Activated CD8-positive, alpha-beta T cell treated with anti-CD3 and anti-CD28 coated beads for 36 hours (primary cell): ENCODE data around the gene ITGB5. TPM values are rescaled to one million over a fixed set of nuclear protein-coding genes. Genes with fewer than 3 reads are reported as not detected.

Experiments
- ATAC-seq: fragments of 200-7000 bp; cut with Tn5 transposase; one replicate; pipeline ENCODE4 v1.10.0; 2021; ENCODE audit warnings: mild to moderate bottlenecking, moderate library complexity
- CTCF ChIA-PET: fragments of 350-600 bp; sonication (Branson Sonifier 250); formaldehyde crosslinking; loops from one replicate; lab custom pipeline; 2021; ENCODE audit warnings: antibody characterized with exemption; lab: Charles Lee
- POLR2A ChIA-PET: fragments of 350-600 bp; sonication (Branson Sonifier 250); formaldehyde crosslinking; loops from one replicate; lab custom pipeline; 2021; ENCODE audit warnings: antibody characterized with exemption; lab: Charles Lee
- DNase-seq: peaks from one replicate; pipeline ENCODE4 v3.0.0-alpha.2; 2020
- H3K27ac Mint-ChIP-seq: one replicate; pipeline ENCODE4 v1.8.0; 2021; ENCODE audit warnings: mild to moderate bottlenecking, mixed read lengths
- H3K27me3 Mint-ChIP-seq: one replicate; pipeline ENCODE4 v1.8.0; 2021; ENCODE audit warnings: mixed read lengths
- H3K36me3 Mint-ChIP-seq: one replicate; pipeline ENCODE4 v1.8.0; 2021; ENCODE audit warnings: low read depth, mixed read lengths
- H3K4me1 Mint-ChIP-seq: one replicate; pipeline ENCODE4 v1.8.0; 2021; ENCODE audit warnings: low read depth, mixed read lengths
- H3K4me3 Mint-ChIP-seq: one replicate; pipeline ENCODE4 v1.8.0; 2021; ENCODE audit warnings: mild to moderate bottlenecking, moderate library complexity, mixed read lengths
- H3K9me3 Mint-ChIP-seq: one replicate; pipeline ENCODE4 v1.8.0; 2021; ENCODE audit warnings: mixed read lengths
- intact Hi-C: fragments of 100-400 bp; cut with micrococcal nuclease; formaldehyde crosslinking; loops from one replicate; pipeline ENCODE4 v1.10.0; 2022
- total RNA-seq, 2 experiments: library from RNA; stranded (reverse); gene quantifications; one replicate each; pipeline ENCODE4 v1.2.3, GENCODE V29; 2021
- TF ChIP-seq, protein P1 (sequence below): fragments of 200-600 bp; IDR thresholded peaks from one replicate; pipeline ENCODE4 v1.8.0; 2022; ENCODE audit warnings: antibody characterized with exemption, mild to moderate bottlenecking

Gene ITGB5
- total RNA-seq, 2 experiments from 2014 or later, result 0.41 to 1.1 TPM

DNA sequence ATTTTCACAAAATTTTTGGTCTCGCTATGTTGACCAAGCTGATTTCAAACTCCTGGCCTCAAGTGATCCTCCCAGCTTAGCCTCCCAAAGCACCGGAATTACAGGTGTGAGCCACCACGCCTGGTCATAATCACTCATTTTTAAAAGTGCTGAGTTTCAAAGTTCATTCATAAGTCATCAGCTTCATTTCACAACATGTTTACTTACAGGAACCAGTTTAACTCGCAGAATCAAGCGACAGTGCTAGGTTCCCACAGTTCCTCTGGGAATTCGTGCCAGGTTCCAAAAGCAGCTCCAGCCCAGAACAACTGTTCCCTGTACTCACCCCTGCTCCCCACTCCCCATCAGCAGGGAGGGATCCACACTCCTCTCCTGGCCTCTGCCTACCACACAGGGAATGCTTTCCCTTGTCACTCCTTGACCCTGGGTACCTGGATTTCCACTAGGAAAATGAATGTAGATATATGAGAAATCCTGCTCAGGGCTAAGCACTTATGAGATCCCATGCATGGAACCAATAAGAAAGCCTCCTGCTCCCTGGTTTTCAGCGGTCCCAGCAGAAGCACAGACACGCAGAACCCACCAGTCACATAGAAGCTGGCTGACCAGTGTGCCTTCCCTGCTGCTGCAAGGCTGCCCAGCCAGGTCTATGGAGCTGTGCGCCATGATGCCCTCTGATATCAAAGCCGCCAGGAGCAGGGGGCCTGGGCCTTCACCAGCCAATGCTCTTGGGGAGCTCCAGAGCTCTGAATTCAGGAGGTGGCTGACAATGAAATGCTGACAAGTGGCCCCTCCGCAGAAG, 72.3 kb downstream of the ITGB5 start:
- TF ChIP-seq, protein P1, sequence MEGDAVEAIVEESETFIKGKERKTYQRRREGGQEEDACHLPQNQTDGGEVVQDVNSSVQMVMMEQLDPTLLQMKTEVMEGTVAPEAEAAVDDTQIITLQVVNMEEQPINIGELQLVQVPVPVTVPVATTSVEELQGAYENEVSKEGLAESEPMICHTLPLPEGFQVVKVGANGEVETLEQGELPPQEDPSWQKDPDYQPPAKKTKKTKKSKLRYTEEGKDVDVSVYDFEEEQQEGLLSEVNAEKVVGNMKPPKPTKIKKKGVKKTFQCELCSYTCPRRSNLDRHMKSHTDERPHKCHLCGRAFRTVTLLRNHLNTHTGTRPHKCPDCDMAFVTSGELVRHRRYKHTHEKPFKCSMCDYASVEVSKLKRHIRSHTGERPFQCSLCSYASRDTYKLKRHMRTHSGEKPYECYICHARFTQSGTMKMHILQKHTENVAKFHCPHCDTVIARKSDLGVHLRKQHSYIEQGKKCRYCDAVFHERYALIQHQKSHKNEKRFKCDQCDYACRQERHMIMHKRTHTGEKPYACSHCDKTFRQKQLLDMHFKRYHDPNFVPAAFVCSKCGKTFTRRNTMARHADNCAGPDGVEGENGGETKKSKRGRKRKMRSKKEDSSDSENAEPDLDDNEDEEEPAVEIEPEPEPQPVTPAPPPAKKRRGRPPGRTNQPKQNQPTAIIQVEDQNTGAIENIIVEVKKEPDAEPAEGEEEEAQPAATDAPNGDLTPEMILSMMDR, result no peak
- intact Hi-C loops, result no loop called here
- DNase-seq, result no peak
- ChIA-PET POLR2A (interaction anchor here (1.0 kb wide), 2 partner anchors 10 to 28 kb away, joined by 3 read pairs; no protein-coding TSS in a partner anchor), CTCF (interaction anchor here (0.6 to 1.3 kb wide), 3 partner anchors 34 to 403 kb away, joined by 3 read pairs; no protein-coding TSS in a partner anchor)
- ATAC-seq, result no peak
- Mint-ChIP-seq H3K36me3 (no peaks in the 10 kb centered on the region), H3K4me3 (no peak overlapping the region), H3K27me3 (peaks cover 8% of the 10 kb centered on the region), H3K27ac (no peak overlapping the region), H3K9me3 (no peaks in the 10 kb centered on the region), H3K4me1 (no peaks in the 10 kb centered on the region)

DNA sequence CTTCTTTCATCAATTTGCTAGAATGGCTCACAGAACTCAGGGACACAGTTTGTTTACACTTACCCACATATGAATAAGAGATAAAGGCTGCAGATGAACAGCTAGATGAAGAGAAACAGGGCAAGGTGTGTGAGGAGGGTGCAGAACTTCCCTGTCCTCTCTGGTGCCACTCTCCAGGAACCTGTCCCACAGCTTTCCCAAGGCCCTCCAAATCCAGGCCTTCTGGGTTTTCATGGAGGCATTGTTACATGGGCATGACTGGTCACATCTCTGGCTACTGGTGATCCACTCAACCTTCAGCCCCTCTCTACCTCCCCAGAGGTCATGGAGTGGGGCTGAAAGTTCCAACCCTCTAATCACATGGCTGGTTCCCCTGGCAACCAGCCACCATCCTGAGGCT, 73.6 kb downstream of the ITGB5 start:
- no peak for ATAC-seq
- H3K9me3 Mint-ChIP-seq, result no peaks in the 10 kb centered on the region
- TF ChIP-seq, protein P1, result no peak
- no peaks in the 10 kb centered on the region for H3K36me3 Mint-ChIP-seq
- H3K27ac Mint-ChIP-seq, result no peak overlapping the region
- no peak overlapping the region for H3K4me3 Mint-ChIP-seq
- DNase-seq, result no peak
- ChIA-PET CTCF (no interaction called here), POLR2A (no interaction called here)
- peaks cover 4% of the 10 kb centered on the region for H3K27me3 Mint-ChIP-seq
- H3K4me1 Mint-ChIP-seq, result no peaks in the 10 kb centered on the region
- intact Hi-C loops, result no loop called here

- Mint-ChIP-seq H3K36me3 (no peaks in the 10 kb centered on the region), H3K4me1 (no peaks in the 10 kb centered on the region), H3K4me3 (no peak overlapping the region), H3K9me3 (no peaks in the 10 kb centered on the region), H3K27ac (no peak overlapping the region), H3K27me3 (peaks cover 4% of the 10 kb centered on the region)
- TF ChIP-seq, protein P1, result no peak
- intact Hi-C loops, result no loop called here
- POLR2A ChIA-PET, result no interaction called here
- DNase-seq (no peak), ATAC-seq (no peak)
- CTCF ChIA-PET, result no interaction called here
These were observed 74.6 kb downstream of the ITGB5 start for GRCh38 chr3:124812291-124813265.

- DNase-seq (no peak), ATAC-seq (no peak)
- no peaks in the 10 kb centered on the region for H3K9me3 Mint-ChIP-seq
- H3K4me3 Mint-ChIP-seq, result no peak overlapping the region
- H3K27ac Mint-ChIP-seq, result no peak overlapping the region
- CTCF ChIA-PET, result no interaction called here
- POLR2A ChIA-PET, result interaction anchor here (1.0 kb wide), 1 partner anchor 11 kb away, joined by 3 read pairs; no protein-coding TSS in a partner anchor
- intact Hi-C loops, result no loop called here
- no peaks in the 10 kb centered on the region for H3K36me3 Mint-ChIP-seq
- no peaks in the 10 kb centered on the region for H3K4me1 Mint-ChIP-seq
- peaks cover 4% of the 10 kb centered on the region for H3K27me3 Mint-ChIP-seq
- TF ChIP-seq, protein P1, result no peak
These were observed 75.7 kb downstream of the ITGB5 start for GRCh38 chr3:124811436-124811835.
